Measurements from ENCODE around the gene SESN1.
"Not testable (repeated sequence)": the region's sequence is repeated elsewhere in the genome, so short reads cannot be mapped to it uniquely, and the experiment has no call there.

The SESN1 gene

DNA sequence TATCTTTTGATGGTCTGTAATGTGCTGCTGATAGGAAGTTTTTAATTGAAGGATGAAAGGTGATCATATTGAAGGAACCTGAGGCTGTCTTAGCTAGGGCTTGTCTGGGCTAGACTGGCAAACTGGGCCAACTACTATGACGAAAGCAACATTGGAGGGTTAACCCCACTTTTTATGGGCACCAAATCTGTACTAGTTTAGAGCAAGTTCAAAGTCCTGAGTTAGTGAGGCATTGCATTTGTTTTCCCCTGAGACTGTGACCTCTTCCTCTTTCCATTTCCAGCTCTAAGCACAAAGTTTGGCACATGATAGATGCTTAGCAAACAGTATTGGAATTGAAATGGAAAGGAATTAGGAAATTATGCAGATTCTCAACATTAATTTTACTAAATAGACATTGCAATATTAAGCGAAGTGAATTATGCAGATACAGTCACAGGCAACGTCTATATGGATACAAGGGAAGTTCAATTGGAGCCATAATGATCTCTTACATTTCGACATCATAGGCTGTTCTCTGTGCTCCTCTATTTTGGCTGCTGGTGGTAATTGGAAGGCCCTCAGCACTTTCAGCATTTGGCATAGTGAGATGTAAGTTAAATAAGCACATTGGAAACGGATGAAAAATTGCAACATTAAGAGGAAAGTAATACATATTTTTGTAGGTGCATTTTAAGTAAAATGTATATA, 22.8 kb upstream of the SESN1 start:
- no peak for DNase-seq (ENCODE audit: insufficient read length)
- peak; percentile 91 for FAIRE-seq
- TF ChIP-seq POLR2AphosphoS5 (IDR thresholded peaks at IDR 0.05; ENCODE audit: low read depth, low read length) (no peak), TAF1 (IDR thresholded peaks at IDR 0.05; ENCODE audit: borderline replicate concordance, low read depth, low read length) (no peak)

DNA sequence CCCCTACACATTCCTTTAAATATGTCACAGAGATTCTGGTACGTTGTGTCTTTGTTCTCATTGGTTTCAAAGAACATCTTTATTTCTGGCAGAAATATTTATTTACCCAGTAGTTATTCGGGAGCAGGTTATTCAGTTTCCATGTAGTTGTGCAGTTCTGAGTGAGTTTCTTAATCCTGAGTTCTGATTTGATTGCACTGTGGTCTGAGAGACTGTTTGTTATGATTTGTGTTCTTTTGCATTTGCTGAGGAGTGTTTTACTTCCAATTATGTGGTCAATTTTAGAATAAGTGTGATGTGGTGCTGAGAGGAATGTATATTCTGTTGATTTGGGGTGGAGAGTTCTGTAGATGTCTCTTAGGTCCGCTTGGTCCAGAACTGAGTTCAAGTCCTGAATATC, 18.0 kb upstream of the SESN1 start:
- not testable (repeated sequence) for FAIRE-seq; DNase-seq (ENCODE audit: insufficient read length)

DNA sequence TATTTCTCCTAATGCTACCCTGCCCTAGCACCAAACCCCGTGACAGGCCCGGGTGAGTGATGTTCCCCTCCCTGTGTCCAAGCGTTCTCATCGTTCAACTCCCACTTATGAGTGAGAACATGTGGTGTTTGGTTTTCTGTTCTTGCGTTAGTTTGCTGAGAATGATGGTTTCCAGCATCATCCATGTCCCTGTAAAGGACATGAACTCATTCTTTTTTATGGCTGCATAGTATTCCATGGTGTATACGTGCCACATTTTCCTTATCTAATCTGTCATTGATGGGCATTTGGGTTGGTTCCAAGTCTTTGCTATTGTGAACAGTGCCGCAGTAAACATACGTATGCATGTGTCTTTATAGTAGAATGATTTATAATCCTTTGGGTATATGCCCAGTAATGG, 15.0 kb upstream of the SESN1 start:
- not testable (repeated sequence) for FAIRE-seq

DNA sequence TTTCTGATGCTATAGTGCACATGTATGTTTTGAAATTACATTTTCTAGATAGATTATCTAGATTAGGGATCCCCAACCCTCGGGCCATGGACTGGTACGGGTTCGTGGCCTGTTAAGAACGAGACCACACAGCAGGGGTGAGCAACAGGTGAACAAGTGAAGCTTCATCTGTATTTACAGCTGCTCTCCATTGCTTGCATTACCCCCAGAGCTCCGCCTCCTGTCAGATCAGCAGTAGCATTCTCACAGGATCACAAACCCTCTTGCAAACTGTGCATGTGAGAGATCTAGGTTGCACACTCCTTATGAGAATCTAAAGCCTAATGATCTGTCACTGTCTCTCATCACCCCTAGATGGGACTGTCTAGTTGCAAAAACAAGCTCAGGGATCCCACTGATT, 11.0 kb upstream of the SESN1 start:
- DNase-seq (ENCODE audit: insufficient read length), result no peak
- FAIRE-seq, result no peak

More for the DNA sequence above, 15.0 kb upstream of the SESN1 start:
- not testable (repeated sequence) for DNase-seq (ENCODE audit: insufficient read length)

DNA sequence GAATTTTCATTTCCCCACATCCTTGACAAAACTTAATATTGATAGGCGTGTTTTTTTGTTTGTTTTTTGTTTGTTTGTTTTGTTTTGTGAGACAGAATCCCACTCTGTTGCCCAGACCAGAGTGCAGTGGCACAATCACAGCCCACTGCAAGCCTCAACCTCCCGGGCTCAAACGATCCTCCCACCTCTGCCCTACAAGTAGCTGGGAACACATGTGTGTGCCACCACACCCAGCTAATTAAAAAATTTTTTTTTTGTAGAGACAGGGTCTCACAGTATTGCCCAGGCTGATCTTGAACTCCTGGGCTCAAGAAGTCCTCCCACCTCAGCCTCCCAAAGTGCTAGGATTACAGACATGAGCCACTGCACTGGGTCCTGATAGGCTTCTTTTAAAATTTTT, 9.9 kb upstream of the SESN1 start:
- TF ChIP-seq TAF1 (IDR thresholded peaks at IDR 0.05; ENCODE audit: borderline replicate concordance, low read depth, low read length) (no peak), POLR2AphosphoS5 (IDR thresholded peaks at IDR 0.05; ENCODE audit: low read depth, low read length) (no peak), POLR2A (IDR thresholded peaks at IDR 0.05; ENCODE audit: low read depth, low read length) (no peak)
- FAIRE-seq (no peak), DNase-seq (ENCODE audit: insufficient read length) (no peak)

More for the DNA sequence above, 11.0 kb upstream of the SESN1 start:
- no peak for TF ChIP-seq POLR2AphosphoS5 (IDR thresholded peaks at IDR 0.05; ENCODE audit: low read depth, low read length)
- TF ChIP-seq POLR2A (IDR thresholded peaks at IDR 0.05; ENCODE audit: low read depth, low read length), result no peak
- TF ChIP-seq TAF1 (IDR thresholded peaks at IDR 0.05; ENCODE audit: borderline replicate concordance, low read depth, low read length), result no peak

DNA sequence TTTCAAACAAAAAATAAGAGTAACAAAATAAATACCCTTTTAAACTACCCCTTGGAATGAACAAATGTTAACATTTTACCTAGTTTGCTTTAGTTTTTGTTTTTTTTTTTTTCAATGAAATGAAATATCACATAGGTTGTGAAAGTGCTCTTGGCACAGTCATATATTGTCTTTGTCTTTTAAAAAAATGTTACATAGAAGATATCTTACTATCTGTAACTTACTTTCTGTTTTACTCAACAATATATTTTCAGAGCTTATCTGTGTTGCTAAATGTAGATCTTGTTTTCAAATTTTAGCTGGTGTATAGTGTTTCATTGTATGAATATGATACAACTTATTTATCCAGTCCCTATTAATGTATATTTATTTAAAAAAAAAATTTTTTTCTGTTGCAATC, 9.3 kb upstream of the SESN1 start:
- no peak for DNase-seq (ENCODE audit: insufficient read length)
- TF ChIP-seq POLR2A (IDR thresholded peaks at IDR 0.05; ENCODE audit: low read depth, low read length) (no peak), TAF1 (IDR thresholded peaks at IDR 0.05; ENCODE audit: borderline replicate concordance, low read depth, low read length) (no peak), POLR2AphosphoS5 (IDR thresholded peaks at IDR 0.05; ENCODE audit: low read depth, low read length) (no peak)
- FAIRE-seq, result no peak

DNA sequence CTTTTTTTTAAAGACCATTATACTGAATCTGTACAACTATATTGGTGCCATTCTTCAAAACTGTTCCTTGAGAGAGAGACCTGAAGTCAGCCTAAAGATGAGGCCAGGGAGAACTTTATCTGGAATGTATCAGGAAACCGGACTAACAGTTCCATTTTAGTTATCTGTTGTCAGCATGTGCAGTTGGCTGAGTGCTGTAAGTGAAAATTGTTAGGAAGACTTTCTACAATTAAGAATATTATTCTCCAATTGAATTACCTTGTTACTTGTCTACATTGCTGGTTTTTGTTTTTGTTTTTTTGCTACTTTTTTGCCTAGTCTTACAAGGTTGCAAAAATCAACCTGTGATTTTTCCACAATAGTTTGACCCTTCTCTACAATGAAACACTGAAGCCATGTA, 8.1 kb upstream of the SESN1 start:
- FAIRE-seq (no peak), DNase-seq (ENCODE audit: insufficient read length) (no peak)
- TF ChIP-seq TAF1 (IDR thresholded peaks at IDR 0.05; ENCODE audit: borderline replicate concordance, low read depth, low read length) (no peak), POLR2A (IDR thresholded peaks at IDR 0.05; ENCODE audit: low read depth, low read length) (no peak), POLR2AphosphoS5 (IDR thresholded peaks at IDR 0.05; ENCODE audit: low read depth, low read length) (no peak)

DNA sequence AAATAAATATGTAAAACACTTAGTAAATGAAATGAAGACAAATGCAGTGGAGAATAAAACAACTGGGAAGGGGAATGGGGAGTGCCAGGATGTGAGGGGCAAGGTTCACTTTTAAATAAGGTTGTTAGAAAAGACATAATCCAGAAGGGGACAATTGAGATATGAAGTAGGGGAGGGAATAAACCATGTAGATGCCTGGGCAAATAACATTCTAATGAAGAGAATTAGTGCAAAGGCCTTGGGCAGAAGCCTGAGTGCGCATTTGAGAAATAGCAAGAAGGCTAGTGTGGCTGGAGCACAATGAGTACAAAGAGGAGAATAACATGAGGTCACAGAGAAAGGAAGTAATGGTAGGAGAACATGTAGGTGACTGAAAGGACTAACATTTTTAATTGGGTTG, 3.0 kb upstream of the SESN1 start:
- no peak for FAIRE-seq
- TF ChIP-seq POLR2A (IDR thresholded peaks at IDR 0.05; ENCODE audit: low read depth, low read length) (no peak), POLR2AphosphoS5 (IDR thresholded peaks at IDR 0.05; ENCODE audit: low read depth, low read length) (no peak), TAF1 (IDR thresholded peaks at IDR 0.05; ENCODE audit: borderline replicate concordance, low read depth, low read length) (no peak)
- DNase-seq (ENCODE audit: insufficient read length), result no peak

DNA sequence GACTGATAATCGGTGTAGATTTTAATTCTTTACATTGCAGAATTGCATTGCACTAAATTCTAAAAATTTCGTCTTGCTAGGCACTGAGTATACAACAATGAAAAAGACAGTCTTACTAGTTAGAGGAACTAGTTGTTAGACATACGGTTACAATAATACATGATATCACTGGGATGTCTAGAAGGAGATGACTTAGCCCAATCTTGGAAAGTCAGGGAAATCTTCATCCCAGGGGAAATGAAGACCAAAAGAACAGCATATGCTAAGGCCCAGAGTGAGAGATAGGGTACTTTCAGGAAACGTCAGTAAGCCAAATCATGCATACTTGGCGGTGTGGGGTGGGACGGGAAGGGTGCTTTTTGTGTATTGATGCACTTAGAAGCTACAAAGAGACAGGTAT, 1.6 kb upstream of the SESN1 start:
- no peak for DNase-seq (ENCODE audit: insufficient read length)
- no peak for FAIRE-seq
- TF ChIP-seq POLR2A (IDR thresholded peaks at IDR 0.05; ENCODE audit: low read depth, low read length) (no peak), TAF1 (IDR thresholded peaks at IDR 0.05; ENCODE audit: borderline replicate concordance, low read depth, low read length) (no peak), POLR2AphosphoS5 (IDR thresholded peaks at IDR 0.05; ENCODE audit: low read depth, low read length) (no peak)

DNA sequence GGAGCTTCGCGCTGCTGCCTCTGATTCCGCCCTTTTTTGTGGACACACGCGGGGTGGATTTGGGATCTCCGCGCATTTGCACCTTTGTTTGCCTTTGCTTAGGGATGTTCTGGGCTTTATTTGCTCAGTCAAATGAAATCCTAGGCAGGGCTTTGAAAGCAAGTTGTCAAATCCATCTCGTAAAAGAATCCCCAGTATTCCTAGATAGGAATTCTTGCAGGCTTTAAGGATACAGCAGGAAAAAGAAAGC, 1.1 kb upstream of the SESN1 start:
- no peak for FAIRE-seq
- TF ChIP-seq TAF1 (IDR thresholded peaks at IDR 0.05; ENCODE audit: borderline replicate concordance, low read depth, low read length), result no peak
- no peak for TF ChIP-seq POLR2A (IDR thresholded peaks at IDR 0.05; ENCODE audit: low read depth, low read length)
- no peak for TF ChIP-seq POLR2AphosphoS5 (IDR thresholded peaks at IDR 0.05; ENCODE audit: low read depth, low read length)
- no peak for DNase-seq (ENCODE audit: insufficient read length)

DNA sequence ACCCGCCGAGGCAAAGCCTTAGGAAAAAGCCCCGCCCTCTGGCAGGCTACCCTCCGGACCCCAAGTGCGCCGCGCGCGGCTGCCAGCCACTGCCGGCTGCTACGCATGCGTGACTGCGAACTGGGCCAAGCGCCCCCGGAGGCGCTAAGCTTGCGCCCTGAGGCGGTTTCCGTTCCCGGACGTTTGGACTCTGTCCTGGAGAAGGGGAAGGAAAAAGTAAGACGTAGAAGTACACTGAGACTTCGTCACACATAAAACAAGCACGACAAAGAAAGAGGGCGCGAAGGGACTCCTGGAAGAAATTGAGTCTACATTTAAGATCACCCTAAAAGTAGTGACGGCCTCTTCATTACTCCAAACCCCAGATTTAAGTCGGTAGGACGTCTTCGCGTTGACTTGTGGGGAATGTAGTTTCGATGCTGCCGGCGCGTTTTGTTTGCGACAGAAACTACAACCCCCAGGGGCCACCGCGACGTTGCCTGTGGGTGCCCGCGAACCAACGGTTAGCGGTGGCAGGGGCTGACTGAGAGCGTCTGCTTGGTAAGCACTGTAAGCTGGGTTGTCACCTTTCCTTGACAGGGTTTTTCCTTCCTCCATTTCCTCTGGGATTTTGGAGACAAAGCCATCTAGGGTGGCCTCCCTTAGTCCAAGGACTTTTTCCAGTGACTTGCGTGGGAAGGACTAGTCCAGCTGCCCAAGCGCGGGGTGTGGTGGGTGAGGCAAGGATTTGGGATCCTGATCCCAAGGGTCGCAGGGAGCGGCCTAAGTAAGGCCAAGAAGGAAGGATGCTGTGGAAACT, 589 bp upstream of the SESN1 start, which contains the start of gene CEP57L1:
Gene CEP57L1, plus strand, starts transcription at position 472 of the 799 bp plus-strand sequence. CDS start 49,715 bp downstream, outside the sequence.
- TF ChIP-seq POLR2A (IDR thresholded peaks at IDR 0.05; ENCODE audit: low read depth, low read length) (peak; percentile 52), POLR2AphosphoS5 (IDR thresholded peaks at IDR 0.05; ENCODE audit: low read depth, low read length) (peak; percentile 80), TAF1 (IDR thresholded peaks at IDR 0.05; ENCODE audit: borderline replicate concordance, low read depth, low read length) (peak; percentile 29; the same call in 1 of the 2 replicates)
- DNase-seq (ENCODE audit: insufficient read length) (peak; percentile 52), FAIRE-seq (peak; percentile 91)

DNA sequence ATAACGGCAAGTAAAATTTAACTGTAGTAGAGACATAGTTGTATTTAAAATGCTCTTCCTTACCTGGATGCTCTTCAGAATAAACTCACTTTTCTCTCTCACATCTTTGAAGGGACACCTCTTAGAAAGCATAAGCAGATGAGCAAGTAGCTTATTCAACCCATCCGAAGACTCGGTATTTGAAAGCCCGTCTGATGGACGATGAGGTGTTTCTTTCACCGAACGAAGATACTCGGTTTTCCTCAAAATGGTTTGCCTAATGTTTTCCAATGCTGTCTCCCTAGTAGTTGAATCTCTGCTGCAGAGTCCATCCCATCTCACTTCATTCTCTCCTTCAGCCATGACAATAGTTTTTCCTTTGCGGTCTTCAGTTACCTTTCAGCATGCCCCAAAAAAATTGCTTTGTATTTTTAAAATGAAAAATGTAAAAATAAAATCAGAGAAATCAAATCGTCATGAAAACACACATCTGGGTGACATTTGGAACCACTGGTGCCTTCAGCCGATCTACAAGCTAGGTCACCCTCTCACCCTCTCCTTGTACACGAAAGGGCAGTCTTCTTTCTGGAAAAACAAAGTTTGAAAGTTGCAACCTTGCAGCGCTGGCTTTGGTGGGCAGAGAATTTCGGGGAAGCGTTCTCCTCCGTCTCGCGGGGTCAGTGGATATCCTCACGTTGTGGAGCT, 772 bp downstream of the SESN1 start:
- no peak for TF ChIP-seq TAF1 (IDR thresholded peaks at IDR 0.05; ENCODE audit: borderline replicate concordance, low read depth, low read length)
- TF ChIP-seq POLR2A (IDR thresholded peaks at IDR 0.05; ENCODE audit: low read depth, low read length), result no peak
- no peak for TF ChIP-seq POLR2AphosphoS5 (IDR thresholded peaks at IDR 0.05; ENCODE audit: low read depth, low read length)
- DNase-seq (ENCODE audit: insufficient read length) (no peak), FAIRE-seq (no peak)

Data from GM12892 (cell line).